Renal cortical epithelial cell (primary cell): ENCODE data around the gene ELMO1. TPM values are rescaled to one million over a fixed set of nuclear protein-coding genes. Genes with fewer than 3 reads are reported as not detected.

Experiments
- DNase-seq: peaks from one replicate; pipeline ENCODE4 v3.0.0-alpha.2; 2011; ENCODE audit warnings: low read depth
- total RNA-seq: library from RNA; depleted of rRNA; stranded (reverse); fragments of >200 nt; gene quantifications from 2 replicates; pipeline ENCODE4 v1.2.3, GENCODE V29; 2014

ELMO1 gene
- total RNA-seq, 1 donor from 2014 or later, result 1.7 TPM

GRCh38 chr7:37061849-37062559 lies 386.7 kb downstream of the ELMO1 start:
- DNase-seq, result peak; percentile 2

- no peak for DNase-seq
Observed at GRCh38 chr7:37056234-37056912, 392.3 kb downstream of the ELMO1 start.

GRCh38 chr7:37054624-37055241 lies 393.9 kb downstream of the ELMO1 start:
- DNase-seq, result no peak

GRCh38 chr7:37052705-37053104 lies 396.0 kb downstream of the ELMO1 start:
- peak; percentile 29 for DNase-seq

- no peak for DNase-seq
Observed at GRCh38 chr7:37050801-37051200, 397.9 kb downstream of the ELMO1 start.

GRCh38 chr7:37048674-37049073 lies 400.0 kb downstream of the ELMO1 start:
- DNase-seq, result no peak

GRCh38 chr7:37047260-37047659 lies 401.4 kb downstream of the ELMO1 start:
- no peak for DNase-seq

- DNase-seq, result no peak
Observed at GRCh38 chr7:37046531-37047079, 402.1 kb downstream of the ELMO1 start.

- no peak for DNase-seq
Observed at GRCh38 chr7:37045681-37046179, 402.9 kb downstream of the ELMO1 start.

GRCh38 chr7:37041461-37041860 lies 407.2 kb downstream of the ELMO1 start:
- DNase-seq, result no peak

- no peak for DNase-seq
Observed at GRCh38 chr7:37040330-37040729, 408.3 kb downstream of the ELMO1 start.

- no peak for DNase-seq
Observed at GRCh38 chr7:37039131-37039749, 409.4 kb downstream of the ELMO1 start.

- no peak for DNase-seq
Observed at GRCh38 chr7:37038706-37039105, 410.0 kb downstream of the ELMO1 start.

GRCh38 chr7:37037286-37037685 lies 411.4 kb downstream of the ELMO1 start:
- DNase-seq, result no peak

- DNase-seq, result no peak
Observed at GRCh38 chr7:37035631-37036030, 413.0 kb downstream of the ELMO1 start.

- DNase-seq, result no peak
Observed at GRCh38 chr7:37033141-37033540, 415.5 kb downstream of the ELMO1 start.

- no peak for DNase-seq
Observed at GRCh38 chr7:37032258-37032601, 416.4 kb downstream of the ELMO1 start.

- DNase-seq, result peak; percentile 100
Observed at GRCh38 chr7:37031571-37032257, 416.9 kb downstream of the ELMO1 start.

- DNase-seq, result no peak
Observed at GRCh38 chr7:37028909-37029440, 419.7 kb downstream of the ELMO1 start.

GRCh38 chr7:37027557-37028341 lies 420.9 kb downstream of the ELMO1 start:
- no peak for DNase-seq
